ENCODE data around the gene ZNF483.
"Not testable (repeated sequence)": the region's sequence is repeated elsewhere in the genome, so short reads cannot be mapped to it uniquely, and the experiment has no call there.

The ZNF483 gene

DNA sequence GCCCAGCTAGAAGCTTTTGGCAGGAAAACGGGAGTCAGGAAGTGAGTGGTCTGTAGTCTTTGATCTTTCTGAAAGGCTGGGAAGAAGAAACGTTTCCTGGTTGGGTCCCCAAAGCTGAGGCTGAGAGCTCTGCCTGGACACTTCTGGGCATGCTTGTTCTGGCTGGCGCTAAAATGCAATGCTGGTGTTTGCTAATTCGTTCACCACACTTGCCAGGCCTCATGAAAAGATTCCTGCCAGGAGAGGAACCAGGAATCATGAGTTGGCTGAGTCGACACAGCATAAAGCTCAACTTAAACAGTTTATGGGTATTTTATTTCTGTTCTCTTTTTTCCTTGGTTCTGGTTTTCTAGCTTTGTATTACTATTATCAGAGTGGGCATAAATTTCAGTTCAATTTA, 85.2 kb downstream of the ZNF483 start:
- no peak for DNase-seq (ENCODE audit: low read depth, low spot score)

GRCh38 chr9:111610845-111611244, 85.9 kb downstream of the ZNF483 start:
- no peak for DNase-seq (ENCODE audit: low read depth, low spot score)

DNA sequence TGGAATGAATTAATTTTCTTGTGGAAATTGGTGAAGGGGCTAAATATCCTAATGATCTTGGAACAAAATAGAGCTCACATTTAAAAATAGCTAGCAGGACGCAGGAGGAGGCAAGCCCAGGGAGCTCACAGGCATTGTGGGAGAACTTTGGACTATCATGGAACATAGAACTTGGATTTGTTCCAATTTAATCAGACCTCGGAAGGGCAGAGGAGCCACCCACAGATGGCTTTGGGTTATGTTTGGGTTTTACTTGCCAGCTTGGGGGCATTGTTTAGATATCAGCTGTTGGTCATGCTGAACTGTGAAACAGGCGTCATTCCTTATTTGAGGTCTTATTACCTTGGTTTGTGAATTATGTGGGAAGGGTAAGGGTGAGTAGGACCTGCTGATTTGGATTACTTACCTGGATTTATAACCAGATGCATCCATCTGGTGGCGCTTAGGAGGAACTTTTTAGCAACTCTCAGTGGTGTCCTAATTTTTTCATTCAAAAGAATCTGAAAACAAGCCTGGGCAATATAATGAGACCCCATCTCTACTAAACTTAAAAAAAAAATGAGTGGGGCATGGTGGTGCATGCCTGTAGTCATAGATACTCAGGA, 88.6 kb downstream of the ZNF483 start:
- no peak for DNase-seq (ENCODE audit: low read depth, low spot score)

- no peak for DNase-seq (ENCODE audit: low read depth, low spot score)
Measured at GRCh38 chr9:111615928-111616327, 90.9 kb downstream of the ZNF483 start.

DNA sequence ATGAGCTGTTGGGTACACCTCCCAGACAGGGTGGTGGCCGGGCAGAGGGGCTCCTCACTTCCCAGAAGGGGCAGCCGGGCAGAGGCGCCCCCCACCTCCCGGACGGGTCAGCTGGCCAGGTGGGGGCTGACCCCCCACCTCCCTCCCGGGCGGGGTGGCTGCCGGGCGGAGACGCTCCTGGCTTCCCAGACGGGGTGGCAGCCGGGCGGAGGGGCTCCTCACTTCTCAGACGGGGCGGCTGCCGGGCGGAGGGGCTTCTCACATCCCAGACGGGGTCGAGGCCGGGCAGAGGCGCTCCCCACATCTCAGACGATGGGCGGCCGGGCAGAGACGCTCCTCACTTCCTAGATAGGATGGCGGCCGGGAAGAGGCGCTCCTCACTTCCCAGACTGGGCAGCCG, 92.4 kb downstream of the ZNF483 start:
- DNase-seq (ENCODE audit: low read depth, low spot score), result not testable (repeated sequence)

DNA sequence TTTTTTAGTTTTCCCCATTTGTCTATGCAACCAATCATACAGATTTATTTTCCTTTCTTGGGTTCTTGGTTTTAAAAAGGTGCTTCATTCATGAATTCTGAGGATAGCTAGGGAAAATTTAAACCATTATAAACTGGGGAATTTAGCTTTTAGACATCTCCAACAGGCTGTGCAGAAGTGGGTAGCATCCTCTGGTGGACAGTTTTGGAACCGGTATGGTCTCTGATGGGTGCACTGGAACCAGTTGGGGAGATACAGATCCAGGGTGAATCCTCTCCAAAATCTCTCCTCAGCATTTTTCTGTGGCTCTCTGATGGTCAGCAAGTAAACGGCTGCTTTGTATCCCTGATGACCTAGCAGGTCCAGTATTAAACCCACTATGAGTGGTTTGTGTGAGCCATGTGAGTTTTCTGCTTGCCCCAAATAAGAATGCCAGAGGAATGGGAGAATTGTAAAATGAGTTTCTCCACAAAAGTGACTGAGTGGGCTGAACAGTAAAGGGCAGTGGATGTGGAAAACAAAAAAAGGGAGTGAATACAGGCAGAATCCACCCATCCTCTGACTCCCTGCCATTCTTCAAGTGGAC, 97.0 kb downstream of the ZNF483 start:
- no peak for DNase-seq (ENCODE audit: low read depth, low spot score)

GRCh38 chr9:111622626-111623025, 97.6 kb downstream of the ZNF483 start:
- DNase-seq (ENCODE audit: low read depth, low spot score), result no peak

Data from smooth muscle cell of the brain vasculature (primary cell).